ENCODE data around the gene CAMK1D.

Gene CAMK1D

GRCh38 chr10:12828736-12829135, 479.4 kb downstream of the CAMK1D start:
- no peak for DNase-seq (ENCODE audit: low spot score)

GRCh38 chr10:12829831-12830390, 480.6 kb downstream of the CAMK1D start:
- DNase-seq (ENCODE audit: low spot score), result no peak

GRCh38 chr10:12832096-12832495, 482.7 kb downstream of the CAMK1D start:
- DNase-seq (ENCODE audit: low spot score), result no peak

- no peak for DNase-seq (ENCODE audit: low spot score)
These were observed 484.1 kb downstream of the CAMK1D start for GRCh38 chr10:12833451-12833850.

- DNase-seq (ENCODE audit: low spot score), result no peak
These were observed 484.8 kb downstream of the CAMK1D start for GRCh38 chr10:12834116-12834665.

GRCh38 chr10:12834721-12835120, 485.4 kb downstream of the CAMK1D start:
- no peak for DNase-seq (ENCODE audit: low spot score)

- peak; percentile 86 for DNase-seq (ENCODE audit: low spot score)
These were observed 486.4 kb downstream of the CAMK1D start for GRCh38 chr10:12835709-12836108.

- DNase-seq (ENCODE audit: low spot score), result no peak
These were observed 489.0 kb downstream of the CAMK1D start for GRCh38 chr10:12838366-12838765.

- no peak for DNase-seq (ENCODE audit: low spot score)
These were observed 489.9 kb downstream of the CAMK1D start for GRCh38 chr10:12838995-12839927.

GRCh38 chr10:12839941-12840611, 490.7 kb downstream of the CAMK1D start:
- no peak for DNase-seq (ENCODE audit: low spot score)

GRCh38 chr10:12841426-12841825, 492.1 kb downstream of the CAMK1D start:
- no peak for DNase-seq (ENCODE audit: low spot score)

- DNase-seq (ENCODE audit: low spot score), result no peak
These were observed 492.5 kb downstream of the CAMK1D start for GRCh38 chr10:12841826-12842225.

- no peak for DNase-seq (ENCODE audit: low spot score)
These were observed 493.0 kb downstream of the CAMK1D start for GRCh38 chr10:12842310-12842709.

GRCh38 chr10:12843296-12843945, 494.1 kb downstream of the CAMK1D start:
- DNase-seq (ENCODE audit: low spot score), result no peak

GRCh38 chr10:12844811-12845483, 495.6 kb downstream of the CAMK1D start:
- peak; percentile 66 for DNase-seq (ENCODE audit: low spot score)

GRCh38 chr10:12846718-12847117, 497.4 kb downstream of the CAMK1D start:
- DNase-seq (ENCODE audit: low spot score), result no peak

GRCh38 chr10:12847361-12847975, 498.1 kb downstream of the CAMK1D start:
- no peak for DNase-seq (ENCODE audit: low spot score)

GRCh38 chr10:12848439-12849173, 499.3 kb downstream of the CAMK1D start:
- no peak for DNase-seq (ENCODE audit: low spot score)

- no peak for DNase-seq (ENCODE audit: low spot score)
These were observed 500.2 kb downstream of the CAMK1D start for GRCh38 chr10:12849319-12850181.

Data from RKO (cell line).